ENCODE results near the gene NCSTN. TPM values are rescaled to one million over a fixed set of nuclear protein-coding genes. Genes with fewer than 3 reads are reported as not detected.

The NCSTN gene
- total and polyA plus RNA-seq, 12 donors, result 48.3 to 113 (median 87.0) TPM

DNA sequence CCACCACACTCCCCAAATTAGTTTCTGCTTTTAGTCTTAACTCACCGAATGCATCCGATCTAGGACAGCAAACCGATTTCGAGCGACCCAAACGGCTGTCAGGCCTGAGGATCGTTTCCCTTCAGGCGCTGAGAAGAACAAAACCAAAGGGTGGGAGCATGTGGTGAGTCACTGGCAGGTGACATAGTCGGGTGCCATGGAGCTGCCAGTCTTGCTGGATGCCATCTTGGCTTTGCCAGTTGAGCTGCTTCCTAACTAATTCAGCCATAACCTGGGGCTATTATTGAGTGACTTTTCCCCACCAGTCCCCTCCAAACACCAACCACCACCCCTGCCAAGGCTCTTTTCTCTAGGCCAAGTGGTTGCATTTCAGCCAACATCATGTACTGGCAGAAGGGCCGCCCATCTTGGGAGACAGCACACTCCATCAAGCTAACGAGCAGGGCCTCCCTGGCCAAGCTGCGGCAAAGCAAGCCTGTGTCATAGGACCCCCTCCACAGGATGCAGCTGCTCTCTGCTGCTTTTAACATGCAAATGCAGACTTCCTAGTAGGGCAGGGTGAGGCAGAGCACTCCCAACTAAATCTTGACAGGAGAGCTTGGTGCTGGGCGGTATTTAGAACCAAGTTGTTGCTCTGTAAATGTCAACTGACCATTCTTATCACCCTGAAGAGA lies 35.9 kb upstream of the NCSTN start:
- DNase-seq, result no peak

DNA sequence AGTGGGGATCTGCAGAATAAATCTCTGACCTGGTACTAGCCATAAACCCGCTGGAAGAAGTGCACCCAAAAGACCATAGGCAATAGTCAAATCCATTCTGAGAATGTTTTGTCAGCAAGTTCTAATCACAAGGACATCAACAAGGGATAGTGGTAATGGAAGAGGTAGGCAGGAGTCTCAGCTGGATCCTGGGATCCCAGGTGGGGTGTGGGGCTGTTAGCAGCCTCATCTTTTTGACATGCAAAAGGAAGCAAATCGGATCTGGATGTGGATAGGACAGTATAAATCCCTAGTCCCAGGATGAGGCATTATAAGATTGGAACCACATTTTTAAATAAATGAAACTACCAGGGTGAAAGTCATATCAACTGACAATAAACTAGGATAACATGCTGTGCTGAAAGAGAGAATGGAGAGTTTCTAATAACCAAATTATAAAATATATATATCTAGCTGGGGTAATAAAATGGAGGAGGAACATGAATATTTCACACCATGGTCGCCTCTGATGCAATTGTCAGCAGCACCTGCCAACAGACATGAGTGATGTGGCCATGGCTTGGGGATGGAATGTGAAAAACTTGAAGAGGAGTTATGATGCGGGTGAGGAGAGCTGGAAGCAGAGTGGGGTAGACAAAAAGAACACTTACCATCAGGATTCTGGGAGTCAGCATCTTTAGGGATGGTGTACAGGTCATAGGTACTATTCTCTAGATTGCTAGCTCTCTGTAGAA lies 34.6 kb upstream of the NCSTN start:
- DNase-seq, result no peak
- H3K4me3 ChIP-seq, result no peak overlapping the region
- intact Hi-C loops (cut with DNase I), result no loop called here
- H3K27ac ChIP-seq, result no peak overlapping the region
- H3K27me3 ChIP-seq, result no peaks in the 10 kb centered on the region
- H3K9me3 ChIP-seq (replicated peaks in 1 of 3), result no peaks in the 10 kb centered on the region
- no peaks in the 10 kb centered on the region for H3K4me1 ChIP-seq (replicated peaks in 1 of 2)
- WGBS, 4 donors, result 81 to 87% (median 86%) methylated on average over 4 of the region's 4 CpGs
- peaks cover 0 to 100% of the 10 kb centered on the region in 2 donors for H3K36me3 ChIP-seq (replicated peaks in 1 of 2)
- TF ChIP-seq, protein P1, sequence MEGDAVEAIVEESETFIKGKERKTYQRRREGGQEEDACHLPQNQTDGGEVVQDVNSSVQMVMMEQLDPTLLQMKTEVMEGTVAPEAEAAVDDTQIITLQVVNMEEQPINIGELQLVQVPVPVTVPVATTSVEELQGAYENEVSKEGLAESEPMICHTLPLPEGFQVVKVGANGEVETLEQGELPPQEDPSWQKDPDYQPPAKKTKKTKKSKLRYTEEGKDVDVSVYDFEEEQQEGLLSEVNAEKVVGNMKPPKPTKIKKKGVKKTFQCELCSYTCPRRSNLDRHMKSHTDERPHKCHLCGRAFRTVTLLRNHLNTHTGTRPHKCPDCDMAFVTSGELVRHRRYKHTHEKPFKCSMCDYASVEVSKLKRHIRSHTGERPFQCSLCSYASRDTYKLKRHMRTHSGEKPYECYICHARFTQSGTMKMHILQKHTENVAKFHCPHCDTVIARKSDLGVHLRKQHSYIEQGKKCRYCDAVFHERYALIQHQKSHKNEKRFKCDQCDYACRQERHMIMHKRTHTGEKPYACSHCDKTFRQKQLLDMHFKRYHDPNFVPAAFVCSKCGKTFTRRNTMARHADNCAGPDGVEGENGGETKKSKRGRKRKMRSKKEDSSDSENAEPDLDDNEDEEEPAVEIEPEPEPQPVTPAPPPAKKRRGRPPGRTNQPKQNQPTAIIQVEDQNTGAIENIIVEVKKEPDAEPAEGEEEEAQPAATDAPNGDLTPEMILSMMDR (IDR thresholded peaks at IDR 0.05), result no peak
- TF ChIP-seq POLR2A (IDR thresholded peaks at IDR 0.05), result no peak

More for the DNA sequence above, 35.9 kb upstream of the NCSTN start:
- H3K27ac ChIP-seq, result no peak overlapping the region
- WGBS, 4 donors, result 89 to 93% (median 91%) methylated on average over 12 to 13 of the region's 13 CpGs
- no peak overlapping the region for H3K4me3 ChIP-seq
- TF ChIP-seq, protein P1 (IDR thresholded peaks at IDR 0.05), result no peak
- no peak for TF ChIP-seq POLR2A (IDR thresholded peaks at IDR 0.05)
- intact Hi-C loops (cut with DNase I), result no loop called here
- H3K9me3 ChIP-seq (replicated peaks in 1 of 3), result no peaks in the 10 kb centered on the region
- no peaks in the 10 kb centered on the region for H3K27me3 ChIP-seq
- H3K4me1 ChIP-seq (replicated peaks in 1 of 2), result no peaks in the 10 kb centered on the region
- peaks cover 0 to 97% of the 10 kb centered on the region in 2 donors for H3K36me3 ChIP-seq (replicated peaks in 1 of 2)

DNA sequence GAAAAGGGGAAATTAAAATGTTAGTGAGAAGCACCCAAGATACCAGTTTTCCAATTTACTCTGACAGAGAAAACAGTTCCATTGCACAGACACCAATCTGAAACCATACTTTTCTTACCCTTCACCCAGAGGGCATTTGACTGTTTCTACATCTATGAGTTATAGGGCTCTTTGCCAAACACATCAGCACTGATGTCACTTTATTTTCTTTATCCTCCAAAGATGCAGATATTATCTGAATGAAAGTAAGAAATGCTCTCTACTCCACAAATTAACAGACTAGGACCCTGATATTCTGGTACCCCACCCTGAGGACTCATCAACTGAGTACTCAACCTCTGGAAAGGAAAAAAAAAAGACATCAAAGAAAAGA lies 34.0 kb upstream of the NCSTN start:
- peaks cover 0 to 100% of the 10 kb centered on the region in 2 donors for H3K36me3 ChIP-seq (replicated peaks in 1 of 2)
- intact Hi-C loops (cut with DNase I), result no loop called here
- no peak for DNase-seq
- H3K4me1 ChIP-seq (replicated peaks in 1 of 2), result no peaks in the 10 kb centered on the region
- no peaks in the 10 kb centered on the region for H3K9me3 ChIP-seq (replicated peaks in 1 of 3)
- TF ChIP-seq, protein P1 (IDR thresholded peaks at IDR 0.05), result no peak
- no peak for TF ChIP-seq POLR2A (IDR thresholded peaks at IDR 0.05)
- H3K4me3 ChIP-seq, result no peak overlapping the region
- no peaks in the 10 kb centered on the region for H3K27me3 ChIP-seq
- no peak overlapping the region for H3K27ac ChIP-seq

DNA sequence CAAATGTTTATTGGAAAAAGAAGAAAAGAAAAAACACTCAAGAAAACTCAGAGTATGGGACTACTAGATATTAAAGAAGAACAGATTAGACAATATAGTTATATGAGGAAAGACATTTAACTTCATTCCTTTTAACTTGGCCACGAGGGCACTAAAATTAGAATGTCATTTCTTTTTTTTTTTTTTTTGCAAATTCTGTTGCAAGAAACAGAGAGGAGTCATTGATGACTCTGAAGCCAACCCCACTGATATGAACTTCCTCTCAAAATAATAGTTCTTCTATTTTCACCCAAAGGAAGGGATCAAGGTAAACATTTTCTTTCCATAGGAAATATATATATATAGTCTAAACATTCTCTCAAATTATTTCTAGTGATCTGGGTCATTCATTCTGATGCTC lies 33.6 kb upstream of the NCSTN start:
- TF ChIP-seq, protein P1 (IDR thresholded peaks at IDR 0.05), result no peak
- TF ChIP-seq POLR2A (IDR thresholded peaks at IDR 0.05), result no peak
- Histone ChIP-seq H3K4me1 (replicated peaks in 1 of 2) (no peaks in the 10 kb centered on the region), H3K9me3 (replicated peaks in 1 of 3) (no peaks in the 10 kb centered on the region), H3K36me3 (replicated peaks in 1 of 2) (peaks cover 0 to 100% of the 10 kb centered on the region in 2 donors), H3K27me3 (no peaks in the 10 kb centered on the region), H3K4me3 (no peak overlapping the region), H3K27ac (no peak overlapping the region)
- intact Hi-C loops (cut with DNase I), result no loop called here
- DNase-seq, result no peak
- WGBS, 4 donors, result 33 to 36% (median 34%) methylated on average over 1 of the region's 1 CpG
